WI38 (cell line): ENCODE results near the gene RPS6KA4.
A peak's percentile ranks its signal among the peaks of the same experiment; 100 is the strongest.

ENCODE experiments used
- H3K4me3 ChIP-seq: 2 replicates; pipeline ENCODE4 v1.5.1; 2011; ENCODE audit warnings: low read depth, mild to moderate bottlenecking, control low read depth, low read length
- TF ChIP-seq, protein P1 (sequence below): IDR thresholded peaks from 2 replicates; pipeline ENCODE4 v1.5.1; 2012; ENCODE audit warnings: low read depth, mild to moderate bottlenecking, control low read depth, low read length

Gene RPS6KA4

GRCh38 chr11:64358536-64358906, 441 bp upstream of the RPS6KA4 start:
- TF ChIP-seq, protein P1, sequence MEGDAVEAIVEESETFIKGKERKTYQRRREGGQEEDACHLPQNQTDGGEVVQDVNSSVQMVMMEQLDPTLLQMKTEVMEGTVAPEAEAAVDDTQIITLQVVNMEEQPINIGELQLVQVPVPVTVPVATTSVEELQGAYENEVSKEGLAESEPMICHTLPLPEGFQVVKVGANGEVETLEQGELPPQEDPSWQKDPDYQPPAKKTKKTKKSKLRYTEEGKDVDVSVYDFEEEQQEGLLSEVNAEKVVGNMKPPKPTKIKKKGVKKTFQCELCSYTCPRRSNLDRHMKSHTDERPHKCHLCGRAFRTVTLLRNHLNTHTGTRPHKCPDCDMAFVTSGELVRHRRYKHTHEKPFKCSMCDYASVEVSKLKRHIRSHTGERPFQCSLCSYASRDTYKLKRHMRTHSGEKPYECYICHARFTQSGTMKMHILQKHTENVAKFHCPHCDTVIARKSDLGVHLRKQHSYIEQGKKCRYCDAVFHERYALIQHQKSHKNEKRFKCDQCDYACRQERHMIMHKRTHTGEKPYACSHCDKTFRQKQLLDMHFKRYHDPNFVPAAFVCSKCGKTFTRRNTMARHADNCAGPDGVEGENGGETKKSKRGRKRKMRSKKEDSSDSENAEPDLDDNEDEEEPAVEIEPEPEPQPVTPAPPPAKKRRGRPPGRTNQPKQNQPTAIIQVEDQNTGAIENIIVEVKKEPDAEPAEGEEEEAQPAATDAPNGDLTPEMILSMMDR = no peak
- peak overlapping the region; percentile 92 for H3K4me3 ChIP-seq

DNA sequence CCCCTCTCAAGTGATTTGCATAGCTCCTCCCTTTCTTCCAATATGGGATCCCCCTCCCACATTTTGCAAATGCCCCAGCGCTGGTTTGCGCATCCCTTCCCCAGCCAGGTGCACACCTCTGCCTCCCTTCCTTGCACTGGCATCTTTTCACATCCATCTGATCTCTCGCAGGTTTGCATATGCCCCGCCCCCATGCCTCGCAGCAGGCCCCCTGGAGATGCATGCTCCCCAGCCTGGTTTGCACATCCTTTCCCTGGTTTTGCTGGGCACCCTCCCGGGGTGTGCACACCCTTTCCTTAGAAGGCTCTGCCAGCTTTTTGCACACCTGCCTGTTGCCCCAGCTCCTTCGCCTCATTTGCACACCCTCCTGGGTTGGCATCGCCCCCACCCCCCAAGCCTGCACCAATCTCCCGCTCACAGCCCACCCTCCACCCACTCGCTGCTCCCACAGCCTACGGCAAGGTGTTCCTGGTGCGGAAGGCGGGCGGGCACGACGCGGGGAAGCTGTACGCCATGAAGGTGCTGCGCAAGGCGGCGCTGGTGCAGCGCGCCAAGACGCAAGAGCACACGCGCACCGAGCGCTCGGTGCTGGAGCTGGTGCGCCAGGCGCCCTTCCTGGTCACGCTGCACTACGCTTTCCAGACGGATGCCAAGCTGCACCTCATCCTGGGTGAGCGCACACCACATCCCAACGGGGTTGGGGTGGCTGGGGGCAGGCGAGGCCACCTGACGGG, 917 bp downstream of the RPS6KA4 start:
- TF ChIP-seq, protein P1 = no peak
- peak overlapping the region; percentile 92 for H3K4me3 ChIP-seq

DNA sequence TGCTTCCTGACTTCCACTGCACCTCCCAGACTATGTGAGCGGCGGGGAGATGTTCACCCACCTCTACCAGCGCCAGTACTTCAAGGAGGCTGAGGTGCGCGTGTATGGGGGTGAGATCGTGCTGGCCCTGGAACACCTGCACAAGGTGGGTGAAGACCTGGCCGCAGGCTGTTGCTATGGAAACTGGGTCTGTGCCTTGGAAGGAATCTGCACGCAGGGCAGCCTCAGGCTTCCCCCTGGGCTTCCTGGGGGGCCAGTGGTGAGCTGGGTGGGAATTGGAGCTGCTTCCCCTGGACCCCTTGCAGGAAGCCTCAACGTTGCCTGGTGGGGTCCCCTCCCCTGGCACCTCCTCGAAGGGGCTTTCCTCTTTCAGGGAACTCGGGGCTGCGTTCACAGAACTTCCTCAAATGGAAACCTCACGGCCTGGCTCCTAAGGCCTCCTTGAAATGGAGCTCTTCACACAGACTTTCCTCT, 1.5 kb downstream of the RPS6KA4 start:
- TF ChIP-seq, protein P1 = no peak
- no peak overlapping the region for H3K4me3 ChIP-seq

DNA sequence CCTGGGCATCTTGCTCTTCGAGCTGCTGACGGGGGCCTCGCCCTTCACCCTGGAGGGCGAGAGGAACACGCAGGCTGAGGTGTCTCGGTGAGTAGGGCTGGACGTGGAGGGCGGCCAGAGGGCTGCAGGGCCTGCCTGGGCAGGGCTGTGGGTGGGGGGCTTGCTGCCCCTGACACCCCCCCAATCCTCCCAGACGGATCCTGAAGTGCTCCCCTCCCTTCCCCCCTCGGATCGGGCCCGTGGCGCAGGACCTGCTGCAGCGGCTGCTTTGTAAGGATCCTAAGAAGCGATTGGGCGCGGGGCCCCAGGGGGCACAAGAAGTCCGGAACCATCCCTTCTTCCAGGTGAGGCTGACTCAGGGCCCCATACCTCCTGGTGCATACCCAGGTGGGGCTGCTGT, 2.7 kb downstream of the RPS6KA4 start:
- TF ChIP-seq, protein P1 = no peak
- no peak overlapping the region for H3K4me3 ChIP-seq

- H3K4me3 ChIP-seq = no peak overlapping the region
- TF ChIP-seq, protein P1 = no peak
These were observed 3.4 kb downstream of the RPS6KA4 start for GRCh38 chr11:64362339-64362738.

GRCh38 chr11:64364435-64364834, 5.5 kb downstream of the RPS6KA4 start:
- TF ChIP-seq, protein P1 = no peak
- H3K4me3 ChIP-seq = no peak overlapping the region

DNA sequence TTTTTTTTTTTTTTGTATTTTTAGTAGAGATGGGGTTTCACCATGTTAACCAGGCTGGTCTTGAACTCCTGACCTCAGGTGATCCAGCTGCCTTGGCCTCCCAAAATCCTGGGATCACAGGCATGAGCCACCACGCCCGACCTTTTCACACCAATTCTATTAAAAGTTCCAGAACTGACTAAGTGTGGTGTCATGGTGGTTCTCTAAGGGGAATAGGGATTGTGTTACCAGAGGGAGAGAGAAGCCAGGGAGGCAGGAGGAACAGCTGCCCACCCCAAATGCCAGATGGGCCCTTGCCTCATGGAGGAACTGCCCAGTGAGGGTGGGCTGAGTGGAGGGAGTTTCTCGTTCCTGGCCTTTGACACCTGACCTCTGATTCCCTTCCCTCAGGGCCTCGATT, 5.9 kb downstream of the RPS6KA4 start:
- no peak overlapping the region for H3K4me3 ChIP-seq
- TF ChIP-seq, protein P1 = no peak
